ENCODE results near the gene SYNGR3.
A peak's percentile ranks its signal among the peaks of the same experiment; 100 is the strongest.

SYNGR3 gene

GRCh38 chr16:2001035-2001434 is 11.3 kb downstream of the SYNGR3 start:
- FAIRE-seq (no peak), DNase-seq (ENCODE audit: insufficient read length, low spot score) (no peak)
- TF ChIP-seq POU2F2 (IDR thresholded peaks at IDR 0.05; ENCODE audit: low read depth, low read length) (no peak), POLR2AphosphoS5 (IDR thresholded peaks at IDR 0.05; ENCODE audit: low read depth, low read length) (no peak), POLR2A (IDR thresholded peaks at IDR 0.05; ENCODE audit: low read depth, low read length) (no peak), SPI1 (IDR thresholded peaks at IDR 0.05; ENCODE audit: low read depth, low read length) (no peak)

GRCh38 chr16:2001456-2002355 is 11.9 kb downstream of the SYNGR3 start:
- FAIRE-seq (no peak), DNase-seq (ENCODE audit: insufficient read length, low spot score) (no peak)
- TF ChIP-seq POLR2A (IDR thresholded peaks at IDR 0.05; ENCODE audit: low read depth, low read length) (no peak), SPI1 (IDR thresholded peaks at IDR 0.05; ENCODE audit: low read depth, low read length) (no peak), POLR2AphosphoS5 (IDR thresholded peaks at IDR 0.05; ENCODE audit: low read depth, low read length) (no peak), PAX5 (IDR thresholded peaks at IDR 0.05; ENCODE audit: insufficient read depth, low read length, severe bottlenecking) (no peak)

- TF ChIP-seq POLR2AphosphoS5 (IDR thresholded peaks at IDR 0.05; ENCODE audit: low read depth, low read length), result no peak
- TF ChIP-seq PAX5 (IDR thresholded peaks at IDR 0.05; ENCODE audit: insufficient read depth, low read length, severe bottlenecking), result no peak
- TF ChIP-seq TAF1 (IDR thresholded peaks at IDR 0.05; ENCODE audit: low read depth, low read length), result no peak
- TF ChIP-seq SPI1 (IDR thresholded peaks at IDR 0.05; ENCODE audit: low read depth, low read length), result no peak
- TF ChIP-seq POLR2A (IDR thresholded peaks at IDR 0.05; ENCODE audit: low read depth, low read length), result no peak
- TF ChIP-seq POU2F2 (IDR thresholded peaks at IDR 0.05; ENCODE audit: low read depth, low read length), result no peak
- no peak for FAIRE-seq
- no peak for DNase-seq (ENCODE audit: insufficient read length, low spot score)
These were observed 12.8 kb downstream of the SYNGR3 start for GRCh38 chr16:2002406-2003230.

- TF ChIP-seq TAF1 (IDR thresholded peaks at IDR 0.05; ENCODE audit: low read depth, low read length), result no peak
- TF ChIP-seq PAX5 (IDR thresholded peaks at IDR 0.05; ENCODE audit: insufficient read depth, low read length, severe bottlenecking), result no peak
- TF ChIP-seq POLR2A (IDR thresholded peaks at IDR 0.05; ENCODE audit: low read depth, low read length), result no peak
- TF ChIP-seq SPI1 (IDR thresholded peaks at IDR 0.05; ENCODE audit: low read depth, low read length), result no peak
- FAIRE-seq, result no peak
- no peak for DNase-seq (ENCODE audit: insufficient read length, low spot score)
These were observed 13.6 kb downstream of the SYNGR3 start for GRCh38 chr16:2003231-2003826.

GRCh38 chr16:2003827-2004641 is 14.3 kb downstream of the SYNGR3 start:
- DNase-seq (ENCODE audit: insufficient read length, low spot score) (peak; percentile 99), FAIRE-seq (peak; percentile 90)
- TF ChIP-seq TAF1 (IDR thresholded peaks at IDR 0.05; ENCODE audit: low read depth, low read length) (no peak), POLR2A (IDR thresholded peaks at IDR 0.05; ENCODE audit: low read depth, low read length) (no peak), PAX5 (IDR thresholded peaks at IDR 0.05; ENCODE audit: insufficient read depth, low read length, severe bottlenecking) (no peak), POLR2AphosphoS5 (IDR thresholded peaks at IDR 0.05; ENCODE audit: low read depth, low read length) (no peak), POU2F2 (IDR thresholded peaks at IDR 0.05; ENCODE audit: low read depth, low read length) (no peak), SPI1 (IDR thresholded peaks at IDR 0.05; ENCODE audit: low read depth, low read length) (no peak)

- DNase-seq (ENCODE audit: insufficient read length, low spot score), result no peak
- TF ChIP-seq TAF1 (IDR thresholded peaks at IDR 0.05; ENCODE audit: low read depth, low read length) (no peak), SPI1 (IDR thresholded peaks at IDR 0.05; ENCODE audit: low read depth, low read length) (no peak), POLR2AphosphoS5 (IDR thresholded peaks at IDR 0.05; ENCODE audit: low read depth, low read length) (no peak), POLR2A (IDR thresholded peaks at IDR 0.05; ENCODE audit: low read depth, low read length) (no peak), POU2F2 (IDR thresholded peaks at IDR 0.05; ENCODE audit: low read depth, low read length) (no peak)
- no peak for FAIRE-seq
These were observed 15.2 kb downstream of the SYNGR3 start for GRCh38 chr16:2004795-2005517.

- DNase-seq (ENCODE audit: insufficient read length, low spot score) (no peak), FAIRE-seq (no peak)
- TF ChIP-seq PAX5 (IDR thresholded peaks at IDR 0.05; ENCODE audit: insufficient read depth, low read length, severe bottlenecking), result no peak
- no peak for TF ChIP-seq POU2F2 (IDR thresholded peaks at IDR 0.05; ENCODE audit: low read depth, low read length)
- TF ChIP-seq TAF1 (IDR thresholded peaks at IDR 0.05; ENCODE audit: low read depth, low read length), result no peak
- TF ChIP-seq SPI1 (IDR thresholded peaks at IDR 0.05; ENCODE audit: low read depth, low read length), result no peak
- TF ChIP-seq POLR2A (IDR thresholded peaks at IDR 0.05; ENCODE audit: low read depth, low read length), result no peak
- no peak for TF ChIP-seq POLR2AphosphoS5 (IDR thresholded peaks at IDR 0.05; ENCODE audit: low read depth, low read length)
These were observed 15.9 kb downstream of the SYNGR3 start for GRCh38 chr16:2005646-2006045.

- no peak for TF ChIP-seq TAF1 (IDR thresholded peaks at IDR 0.05; ENCODE audit: low read depth, low read length)
- TF ChIP-seq SPI1 (IDR thresholded peaks at IDR 0.05; ENCODE audit: low read depth, low read length), result no peak
- TF ChIP-seq POU2F2 (IDR thresholded peaks at IDR 0.05; ENCODE audit: low read depth, low read length), result no peak
- TF ChIP-seq POLR2AphosphoS5 (IDR thresholded peaks at IDR 0.05; ENCODE audit: low read depth, low read length), result no peak
- TF ChIP-seq POLR2A (IDR thresholded peaks at IDR 0.05; ENCODE audit: low read depth, low read length), result no peak
- TF ChIP-seq PAX5 (IDR thresholded peaks at IDR 0.05; ENCODE audit: insufficient read depth, low read length, severe bottlenecking), result no peak
- no peak for FAIRE-seq
- no peak for DNase-seq (ENCODE audit: insufficient read length, low spot score)
These were observed 16.5 kb downstream of the SYNGR3 start for GRCh38 chr16:2006317-2006716.

All from GM12891 (cell line).